ENCODE results near the gene FRMD4A.
"Not testable (repeated sequence)": the region's sequence is repeated elsewhere in the genome, so short reads cannot be mapped to it uniquely, and the experiment has no call there.

FRMD4A gene

GRCh38 chr10:13718820-13719219 is 611.9 kb downstream of the FRMD4A start:
- no peak for DNase-seq (ENCODE audit: low read depth)

GRCh38 chr10:13717936-13718772 is 612.6 kb downstream of the FRMD4A start:
- DNase-seq (ENCODE audit: low read depth), result no peak

- no peak for DNase-seq (ENCODE audit: low read depth)
These were observed 613.2 kb downstream of the FRMD4A start for GRCh38 chr10:13717571-13717935.

GRCh38 chr10:13716081-13717071 is 614.3 kb downstream of the FRMD4A start:
- DNase-seq (ENCODE audit: low read depth), result no peak

- DNase-seq (ENCODE audit: low read depth), result not testable (repeated sequence)
These were observed 615.1 kb downstream of the FRMD4A start for GRCh38 chr10:13715596-13715995.

- DNase-seq (ENCODE audit: low read depth), result no peak
These were observed 615.6 kb downstream of the FRMD4A start for GRCh38 chr10:13715100-13715499.

- DNase-seq (ENCODE audit: low read depth), result no peak
These were observed 617.7 kb downstream of the FRMD4A start for GRCh38 chr10:13712837-13713581.

GRCh38 chr10:13712476-13712836 is 618.3 kb downstream of the FRMD4A start:
- no peak for DNase-seq (ENCODE audit: low read depth)

GRCh38 chr10:13711291-13711690 is 619.4 kb downstream of the FRMD4A start:
- DNase-seq (ENCODE audit: low read depth), result no peak

GRCh38 chr10:13709931-13710650 is 620.6 kb downstream of the FRMD4A start:
- DNase-seq (ENCODE audit: low read depth), result no peak

- no peak for DNase-seq (ENCODE audit: low read depth)
These were observed 622.3 kb downstream of the FRMD4A start for GRCh38 chr10:13708256-13708990.

- no peak for DNase-seq (ENCODE audit: low read depth)
These were observed 623.4 kb downstream of the FRMD4A start for GRCh38 chr10:13707156-13707881.

- DNase-seq (ENCODE audit: low read depth), result no peak
These were observed 624.1 kb downstream of the FRMD4A start for GRCh38 chr10:13706604-13707003.

GRCh38 chr10:13706175-13706574 is 624.5 kb downstream of the FRMD4A start:
- DNase-seq (ENCODE audit: low read depth), result no peak

GRCh38 chr10:13705526-13706174 is 625.1 kb downstream of the FRMD4A start:
- DNase-seq (ENCODE audit: low read depth), result no peak

- DNase-seq (ENCODE audit: low read depth), result no peak
These were observed 625.8 kb downstream of the FRMD4A start for GRCh38 chr10:13704964-13705363.

GRCh38 chr10:13703997-13704536 is 626.7 kb downstream of the FRMD4A start:
- no peak for DNase-seq (ENCODE audit: low read depth)

GRCh38 chr10:13703101-13703818 is 627.5 kb downstream of the FRMD4A start:
- no peak for DNase-seq (ENCODE audit: low read depth)

All from stimulated activated CD8-positive, alpha-beta memory T cell treated with anti-CD3 and anti-CD28 coated beads, Interleukin-12 subunit alpha, Interleukin-12 subunit beta, amount 100 ng/mL, for 1 hour (primary cell).